GM19372 (cell line): ENCODE measurements around the gene SEMA3B.
"Not testable (repeated sequence)": the region's sequence is repeated elsewhere in the genome, so short reads cannot be mapped to it uniquely, and the experiment has no call there.

Experiments used
- ATAC-seq: cut with Tn5 transposase; IDR thresholded peaks from one replicate; pipeline ENCODE4 v1.9.1; 2021; ENCODE audit warnings: mild to moderate bottlenecking, low read depth, moderate library complexity; ENCODE audit not compliant: unreplicated experiment

SEMA3B gene

GRCh38 chr3:50258029-50258680 is 10.8 kb upstream of the SEMA3B start:
- no peak for ATAC-seq

- ATAC-seq: no peak
Observed at GRCh38 chr3:50258979-50259378, 10.0 kb upstream of the SEMA3B start.

- no peak for ATAC-seq
Observed at GRCh38 chr3:50259432-50260026, 9.4 kb upstream of the SEMA3B start.

GRCh38 chr3:50260027-50260941 is 8.7 kb upstream of the SEMA3B start:
- ATAC-seq: peak; percentile 91

GRCh38 chr3:50260942-50261441 is 8.0 kb upstream of the SEMA3B start:
- ATAC-seq: no peak

- no peak for ATAC-seq
Observed at GRCh38 chr3:50261505-50261904, 7.4 kb upstream of the SEMA3B start.

GRCh38 chr3:50262200-50262599 is 6.7 kb upstream of the SEMA3B start:
- ATAC-seq: not testable (repeated sequence)

- no peak for ATAC-seq
Observed at GRCh38 chr3:50262778-50263177, 6.2 kb upstream of the SEMA3B start.

- ATAC-seq: no peak
Observed at GRCh38 chr3:50263478-50264382, 5.2 kb upstream of the SEMA3B start.

GRCh38 chr3:50264383-50264963 is 4.5 kb upstream of the SEMA3B start:
- no peak for ATAC-seq

GRCh38 chr3:50264964-50265485 is 3.9 kb upstream of the SEMA3B start:
- ATAC-seq: no peak

- no peak for ATAC-seq
Observed at GRCh38 chr3:50265571-50265970, 3.4 kb upstream of the SEMA3B start.

- no peak for ATAC-seq
Observed at GRCh38 chr3:50266017-50266416, 2.9 kb upstream of the SEMA3B start.

GRCh38 chr3:50266836-50267235 is 2.1 kb upstream of the SEMA3B start:
- ATAC-seq: no peak

- no peak for ATAC-seq
Observed at GRCh38 chr3:50267280-50267913, 1.6 kb upstream of the SEMA3B start.

GRCh38 chr3:50268276-50268675 is 671 bp upstream of the SEMA3B start:
- ATAC-seq: no peak

GRCh38 chr3:50269460-50269859 is 513 bp downstream of the SEMA3B start:
- no peak for ATAC-seq

GRCh38 chr3:50269977-50270413 is 1.0 kb downstream of the SEMA3B start:
- no peak for ATAC-seq
